Tibial nerve (tissue), 4 donors: ENCODE data around the gene ABHD17B.

ENCODE experiments used
- EP300 ChIP-seq, 2 donors: sonication (generic); formaldehyde crosslinking; IDR thresholded peaks; one replicate each; pipeline ENCODE4 v1.6.1; 2017; ENCODE audit warnings: antibody characterized with exemption in 2 of 2, mild to moderate bottlenecking in 1 of 2
- TF ChIP-seq, protein P1 (sequence below), 5 experiments: fragments of 200-600 bp in 3 of 5; fragments of 450-650 bp in 2 of 5; sonication (generic) in 3 of 5; IDR thresholded peaks; one replicate each; pipeline ENCODE4 v1.5.1; 2016 to 2019; ENCODE audit warnings: antibody characterized with exemption in 5 of 5, mild to moderate bottlenecking in 3 of 5, moderate library complexity in 2 of 5

DNA sequence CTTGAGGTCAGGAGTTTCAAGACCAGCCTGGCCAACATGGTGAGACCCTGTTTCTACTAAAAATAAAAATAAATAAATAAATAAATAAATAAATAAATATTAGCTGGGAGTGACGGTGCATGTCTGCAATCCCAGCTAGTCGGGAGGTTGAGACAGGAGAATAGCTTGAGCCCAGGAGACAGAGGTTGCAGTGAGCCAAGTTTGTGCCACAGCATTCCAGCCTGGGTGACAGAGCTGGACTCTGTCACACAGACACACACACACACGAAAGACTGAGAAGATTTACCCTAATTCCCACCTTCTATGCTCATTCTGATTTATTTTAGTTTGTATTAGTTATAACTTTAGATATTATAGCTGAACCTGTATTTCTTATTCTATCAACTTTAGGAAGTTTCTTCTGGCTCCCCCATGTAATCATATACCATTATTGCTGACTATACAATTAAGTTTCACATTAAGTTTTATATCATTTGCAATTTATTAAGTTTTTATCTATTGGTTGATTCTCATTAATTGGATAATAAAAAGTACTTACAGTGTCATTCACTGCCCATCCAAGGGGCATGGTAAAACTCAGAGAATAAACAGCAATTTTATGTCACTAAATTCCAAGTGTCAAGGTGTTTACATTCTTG, 20.8 kb downstream of the ABHD17B start:
- TF ChIP-seq, protein P1, sequence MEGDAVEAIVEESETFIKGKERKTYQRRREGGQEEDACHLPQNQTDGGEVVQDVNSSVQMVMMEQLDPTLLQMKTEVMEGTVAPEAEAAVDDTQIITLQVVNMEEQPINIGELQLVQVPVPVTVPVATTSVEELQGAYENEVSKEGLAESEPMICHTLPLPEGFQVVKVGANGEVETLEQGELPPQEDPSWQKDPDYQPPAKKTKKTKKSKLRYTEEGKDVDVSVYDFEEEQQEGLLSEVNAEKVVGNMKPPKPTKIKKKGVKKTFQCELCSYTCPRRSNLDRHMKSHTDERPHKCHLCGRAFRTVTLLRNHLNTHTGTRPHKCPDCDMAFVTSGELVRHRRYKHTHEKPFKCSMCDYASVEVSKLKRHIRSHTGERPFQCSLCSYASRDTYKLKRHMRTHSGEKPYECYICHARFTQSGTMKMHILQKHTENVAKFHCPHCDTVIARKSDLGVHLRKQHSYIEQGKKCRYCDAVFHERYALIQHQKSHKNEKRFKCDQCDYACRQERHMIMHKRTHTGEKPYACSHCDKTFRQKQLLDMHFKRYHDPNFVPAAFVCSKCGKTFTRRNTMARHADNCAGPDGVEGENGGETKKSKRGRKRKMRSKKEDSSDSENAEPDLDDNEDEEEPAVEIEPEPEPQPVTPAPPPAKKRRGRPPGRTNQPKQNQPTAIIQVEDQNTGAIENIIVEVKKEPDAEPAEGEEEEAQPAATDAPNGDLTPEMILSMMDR (IDR thresholded peaks at IDR 0.05): no peak
- TF ChIP-seq EP300 (IDR thresholded peaks at IDR 0.05): no peak
